Progenitor cell of endocrine pancreas (in vitro differentiated cells): Measurements from ENCODE around the gene STIM1. TPM values are rescaled to one million over a fixed set of nuclear protein-coding genes. Genes with fewer than 3 reads are reported as not detected.

Experiments used
- DNase-seq: peaks from one replicate; pipeline ENCODE4 v3.0.0; 2021; ENCODE audit warnings: low spot score; ENCODE audit not compliant: unreplicated experiment
- H3K27ac Mint-ChIP-seq: 2 replicates; pipeline ENCODE4 v1.8.0; 2021; ENCODE audit warnings: mild to moderate bottlenecking, moderate library complexity, mixed read lengths
- H3K27me3 Mint-ChIP-seq: 2 replicates; pipeline ENCODE4 v1.8.0; 2021; ENCODE audit warnings: mixed read lengths
- H3K36me3 Mint-ChIP-seq: 2 replicates; pipeline ENCODE4 v1.8.0; 2022; ENCODE audit warnings: mixed read lengths; ENCODE audit not compliant: insufficient read depth
- H3K4me1 Mint-ChIP-seq: 2 replicates; pipeline ENCODE4 v1.8.0; 2021; ENCODE audit warnings: low read depth, mixed read lengths
- H3K4me3 Mint-ChIP-seq: 2 replicates; pipeline ENCODE4 v1.8.0; 2021; ENCODE audit warnings: low read depth, mild to moderate bottlenecking, moderate library complexity, mixed read lengths
- H3K9me3 Mint-ChIP-seq: 2 replicates; pipeline ENCODE4 v1.8.0; 2021; ENCODE audit warnings: low read depth, mixed read lengths
- total RNA-seq: library from RNA; stranded (reverse); gene quantifications from 2 replicates; pipeline ENCODE4 v1.2.1, GENCODE V29; 2021
- TF ChIP-seq, protein P1 (sequence below): fragments of 200-600 bp; sonication (generic); IDR thresholded peaks from one replicate; pipeline ENCODE4 v1.5.0; 2021; ENCODE audit warnings: antibody characterized with exemption, mild to moderate bottlenecking; ENCODE audit not compliant: unreplicated experiment

Gene STIM1
- total RNA-seq, 1 donor from 2014 or later: 27.2 TPM

DNA sequence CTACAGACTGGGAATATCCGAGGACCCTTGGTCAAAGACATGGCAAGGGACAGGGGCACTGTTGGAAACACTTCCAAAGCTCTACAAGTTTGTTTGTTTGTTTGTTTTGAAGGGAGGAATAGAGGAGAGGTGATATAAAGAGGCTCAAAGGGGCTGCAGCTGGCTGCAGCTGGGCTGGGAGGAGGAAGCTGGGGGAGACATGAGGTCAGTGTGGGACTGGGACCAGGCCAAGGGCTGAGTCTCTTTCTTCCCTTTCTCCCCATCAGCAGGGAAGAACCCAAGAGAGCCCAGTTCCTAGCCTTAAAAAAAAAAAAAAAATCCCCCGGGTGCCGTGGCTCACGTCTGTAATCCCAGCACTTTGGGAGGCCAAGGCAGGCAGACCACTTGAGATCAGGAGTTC, 19.7 kb upstream of the STIM1 start:
- Mint-ChIP-seq H3K36me3 (peaks cover 5% of the 10 kb centered on the region), H3K4me3 (no peak overlapping the region), H3K27ac (peak overlapping the region; percentile 36), H3K4me1 (peaks cover 13% of the 10 kb centered on the region), H3K27me3 (no peaks in the 10 kb centered on the region), H3K9me3 (no peaks in the 10 kb centered on the region)
- TF ChIP-seq, protein P1, sequence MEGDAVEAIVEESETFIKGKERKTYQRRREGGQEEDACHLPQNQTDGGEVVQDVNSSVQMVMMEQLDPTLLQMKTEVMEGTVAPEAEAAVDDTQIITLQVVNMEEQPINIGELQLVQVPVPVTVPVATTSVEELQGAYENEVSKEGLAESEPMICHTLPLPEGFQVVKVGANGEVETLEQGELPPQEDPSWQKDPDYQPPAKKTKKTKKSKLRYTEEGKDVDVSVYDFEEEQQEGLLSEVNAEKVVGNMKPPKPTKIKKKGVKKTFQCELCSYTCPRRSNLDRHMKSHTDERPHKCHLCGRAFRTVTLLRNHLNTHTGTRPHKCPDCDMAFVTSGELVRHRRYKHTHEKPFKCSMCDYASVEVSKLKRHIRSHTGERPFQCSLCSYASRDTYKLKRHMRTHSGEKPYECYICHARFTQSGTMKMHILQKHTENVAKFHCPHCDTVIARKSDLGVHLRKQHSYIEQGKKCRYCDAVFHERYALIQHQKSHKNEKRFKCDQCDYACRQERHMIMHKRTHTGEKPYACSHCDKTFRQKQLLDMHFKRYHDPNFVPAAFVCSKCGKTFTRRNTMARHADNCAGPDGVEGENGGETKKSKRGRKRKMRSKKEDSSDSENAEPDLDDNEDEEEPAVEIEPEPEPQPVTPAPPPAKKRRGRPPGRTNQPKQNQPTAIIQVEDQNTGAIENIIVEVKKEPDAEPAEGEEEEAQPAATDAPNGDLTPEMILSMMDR: no peak
- DNase-seq: no peak

DNA sequence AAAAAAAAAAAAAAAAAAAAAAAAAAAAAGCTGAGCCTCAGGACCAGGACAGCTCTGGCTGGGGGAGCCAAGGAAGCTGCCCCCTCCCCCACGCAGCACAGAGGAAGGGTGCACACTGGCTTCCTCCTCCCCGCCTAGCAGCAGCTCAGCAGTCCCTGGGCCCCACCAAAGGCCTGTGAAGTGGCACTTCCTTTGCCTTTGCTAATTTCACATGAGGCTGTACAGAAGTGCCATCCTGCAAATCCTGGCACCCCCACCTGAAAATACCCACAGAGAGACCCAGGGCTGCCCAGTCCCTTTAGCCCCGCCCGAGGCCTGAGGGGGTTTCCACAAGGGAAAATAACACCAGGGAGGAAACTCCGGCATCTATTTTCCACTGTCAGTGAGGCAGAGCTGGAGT, 18.6 kb upstream of the STIM1 start:
- no peaks in the 10 kb centered on the region for H3K27me3 Mint-ChIP-seq
- no peaks in the 10 kb centered on the region for H3K9me3 Mint-ChIP-seq
- no peaks in the 10 kb centered on the region for H3K36me3 Mint-ChIP-seq
- no peak overlapping the region for H3K27ac Mint-ChIP-seq
- peaks cover 11% of the 10 kb centered on the region for H3K4me1 Mint-ChIP-seq
- no peak for DNase-seq
- TF ChIP-seq, protein P1: no peak
- H3K4me3 Mint-ChIP-seq: no peak overlapping the region

DNA sequence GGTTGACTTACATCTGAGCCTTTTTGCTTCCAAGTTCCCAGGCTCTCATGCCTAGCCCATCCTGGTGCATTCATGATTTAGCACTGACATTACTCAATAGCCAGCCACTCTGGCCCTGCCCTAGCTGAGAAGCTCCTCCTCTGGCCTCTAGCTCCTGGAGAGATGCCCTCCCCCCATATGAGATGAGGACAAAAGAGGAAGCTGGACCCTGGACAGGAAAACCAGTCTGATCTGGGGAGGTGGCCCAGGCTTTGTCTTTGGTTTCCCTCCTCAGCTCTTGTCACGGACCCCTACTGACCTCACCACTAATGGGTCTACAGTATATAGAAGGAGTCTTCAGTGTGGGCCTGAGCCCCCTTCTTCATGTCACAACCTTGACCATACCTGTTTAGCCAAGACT, 17.7 kb upstream of the STIM1 start:
- Mint-ChIP-seq H3K4me1 (peaks cover 11% of the 10 kb centered on the region), H3K27ac (no peak overlapping the region), H3K36me3 (no peaks in the 10 kb centered on the region), H3K27me3 (no peaks in the 10 kb centered on the region), H3K4me3 (no peak overlapping the region), H3K9me3 (no peaks in the 10 kb centered on the region)
- DNase-seq: no peak
- TF ChIP-seq, protein P1: no peak

DNA sequence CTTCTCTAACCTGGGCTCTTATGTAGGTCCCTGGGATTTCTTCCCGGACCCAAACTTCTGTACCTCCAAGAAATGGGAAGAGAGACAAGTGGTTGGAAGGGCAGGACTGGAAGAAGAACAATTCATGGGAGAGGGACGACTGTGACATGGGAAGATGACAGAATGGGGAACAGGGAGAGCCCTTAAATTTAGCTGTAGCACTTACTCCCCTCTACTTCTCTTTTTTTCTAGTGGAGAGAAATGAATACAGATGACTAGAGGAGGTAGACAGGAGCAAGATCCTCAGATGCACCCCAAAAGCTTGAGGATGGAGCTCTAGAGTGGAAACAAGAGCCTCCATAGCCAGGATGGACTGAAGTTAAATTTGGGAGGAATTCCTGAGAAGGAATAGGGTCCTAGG, 17.0 kb upstream of the STIM1 start:
- no peaks in the 10 kb centered on the region for H3K36me3 Mint-ChIP-seq
- H3K9me3 Mint-ChIP-seq: no peaks in the 10 kb centered on the region
- no peaks in the 10 kb centered on the region for H3K27me3 Mint-ChIP-seq
- no peak overlapping the region for H3K4me3 Mint-ChIP-seq
- H3K4me1 Mint-ChIP-seq: peaks cover 11% of the 10 kb centered on the region
- TF ChIP-seq, protein P1: no peak
- no peak for DNase-seq
- H3K27ac Mint-ChIP-seq: no peak overlapping the region

DNA sequence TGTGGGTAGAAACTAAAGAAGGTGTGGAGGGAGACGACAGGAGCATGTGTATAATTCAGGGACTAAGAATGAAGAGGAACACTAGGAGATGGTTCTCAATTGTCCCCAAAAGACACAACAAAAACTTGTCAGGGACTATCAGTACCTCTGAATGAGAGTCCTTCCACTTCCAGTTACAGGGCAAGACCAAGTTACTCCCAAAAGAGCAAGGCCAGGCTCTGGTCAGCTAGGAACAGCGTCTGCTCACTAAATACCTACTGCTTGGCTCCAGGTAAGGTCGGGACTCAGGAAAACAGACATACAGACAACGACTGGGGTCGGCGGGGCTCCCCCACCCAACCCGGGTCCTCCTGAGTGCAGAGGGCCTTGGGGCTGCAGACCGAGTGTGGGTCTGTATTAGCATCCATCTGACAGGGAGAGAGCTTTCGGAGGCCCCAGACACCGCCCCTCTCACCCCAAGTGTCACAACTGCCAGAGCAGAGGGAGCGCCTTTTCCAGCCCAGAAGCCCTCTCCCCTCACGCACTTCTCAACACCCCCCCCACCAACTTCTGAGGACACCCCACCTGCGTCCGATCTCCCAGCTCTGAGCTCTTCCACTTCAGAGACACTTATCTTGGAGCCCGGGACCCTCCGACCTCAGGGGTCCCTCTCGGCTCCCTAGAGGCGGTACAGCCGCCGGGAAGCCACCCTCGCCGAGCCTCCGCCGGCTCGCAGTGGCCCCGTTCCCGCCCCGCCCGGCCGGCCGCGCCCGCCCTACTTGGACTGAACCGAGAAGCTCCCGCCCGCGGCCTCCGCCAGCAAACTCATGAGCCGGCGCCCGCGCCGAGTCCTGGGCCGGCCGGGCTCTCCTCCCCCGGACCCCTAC, 15.2 kb upstream of the STIM1 start:
- TF ChIP-seq, protein P1: no peak
- H3K27me3 Mint-ChIP-seq: peaks cover 5% of the 10 kb centered on the region
- H3K4me3 Mint-ChIP-seq: peak overlapping the region; percentile 81
- peaks cover 11% of the 10 kb centered on the region for H3K4me1 Mint-ChIP-seq
- peak overlapping the region; percentile 60 for H3K27ac Mint-ChIP-seq
- no peaks in the 10 kb centered on the region for H3K9me3 Mint-ChIP-seq
- no peaks in the 10 kb centered on the region for H3K36me3 Mint-ChIP-seq
- DNase-seq: no peak
